WTC11 (cell line): ENCODE results near the gene TTC39C.

ENCODE experiments used
- CREB1 ChIP-seq: sonication (generic); formaldehyde crosslinking; IDR thresholded peaks from 2 replicates; pipeline ENCODE4 v1.8.0; 2023; ENCODE audit warnings: mild to moderate bottlenecking, missing genetic modification reagents
- FOXP1 ChIP-seq: sonication (generic); formaldehyde crosslinking; IDR thresholded peaks from 2 replicates; pipeline ENCODE4 v1.8.0; 2022; ENCODE audit warnings: missing genetic modification reagents, mild to moderate bottlenecking, moderate library complexity, borderline replicate concordance
- NFE2L1 ChIP-seq: sonication (generic); formaldehyde crosslinking; IDR thresholded peaks from 2 replicates; pipeline ENCODE4 v1.8.1; 2023; ENCODE audit warnings: missing genetic modification reagents
- ZNF138 ChIP-seq: sonication (generic); formaldehyde crosslinking; conservative IDR thresholded peaks from 2 replicates; pipeline ENCODE4 v1.8.1; 2022; ENCODE audit warnings: mild to moderate bottlenecking, moderate library complexity, missing genetic modification reagents
- ZNF396 ChIP-seq: fragments of 250-450 bp; sonication (Bioruptor Pico); IDR thresholded peaks from 2 replicates; pipeline ENCODE4 v1.8.0; 2021; ENCODE audit warnings: mild to moderate bottlenecking, moderate library complexity, borderline replicate concordance
- TF ChIP-seq, protein P1 (sequence below): sonication (generic); formaldehyde crosslinking; IDR thresholded peaks from 2 replicates; pipeline ENCODE4 v1.8.0; 2022; ENCODE audit warnings: mild to moderate bottlenecking, missing genetic modification reagents
- TF ChIP-seq, protein P2 (sequence below): sonication (generic); formaldehyde crosslinking; IDR thresholded peaks from 2 replicates; pipeline ENCODE4 v1.8.1; 2023; ENCODE audit warnings: mild to moderate bottlenecking, missing genetic modification reagents, moderate library complexity
- TF ChIP-seq, protein P3 (sequence below): fragments of 200-600 bp; IDR thresholded peaks from 2 replicates; pipeline ENCODE4 v1.8.0; 2022; ENCODE audit warnings: antibody characterized with exemption

DNA sequence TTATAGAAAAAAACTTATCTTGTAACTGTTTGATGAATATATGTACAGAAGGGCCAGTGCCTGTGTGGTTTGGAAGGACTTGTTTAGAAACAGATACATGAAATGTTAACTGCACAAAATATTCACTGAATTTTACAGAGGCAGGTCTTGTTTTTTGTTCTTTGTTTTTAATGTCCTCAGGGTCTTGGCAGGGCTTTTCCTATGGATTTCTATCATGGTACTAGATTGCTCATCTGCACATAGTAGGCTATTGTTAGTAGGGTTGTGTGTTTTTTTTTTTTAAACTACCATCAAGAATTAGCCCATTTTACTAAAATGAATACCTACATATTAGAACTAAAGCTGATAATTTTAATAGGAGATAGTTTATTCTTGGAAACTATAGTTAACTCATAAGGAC is 127.8 kb downstream of the TTC39C start:
- TF ChIP-seq, protein P1, sequence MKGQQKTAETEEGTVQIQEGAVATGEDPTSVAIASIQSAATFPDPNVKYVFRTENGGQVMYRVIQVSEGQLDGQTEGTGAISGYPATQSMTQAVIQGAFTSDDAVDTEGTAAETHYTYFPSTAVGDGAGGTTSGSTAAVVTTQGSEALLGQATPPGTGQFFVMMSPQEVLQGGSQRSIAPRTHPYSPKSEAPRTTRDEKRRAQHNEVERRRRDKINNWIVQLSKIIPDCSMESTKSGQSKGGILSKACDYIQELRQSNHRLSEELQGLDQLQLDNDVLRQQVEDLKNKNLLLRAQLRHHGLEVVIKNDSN, result no peak
- TF ChIP-seq, protein P2, sequence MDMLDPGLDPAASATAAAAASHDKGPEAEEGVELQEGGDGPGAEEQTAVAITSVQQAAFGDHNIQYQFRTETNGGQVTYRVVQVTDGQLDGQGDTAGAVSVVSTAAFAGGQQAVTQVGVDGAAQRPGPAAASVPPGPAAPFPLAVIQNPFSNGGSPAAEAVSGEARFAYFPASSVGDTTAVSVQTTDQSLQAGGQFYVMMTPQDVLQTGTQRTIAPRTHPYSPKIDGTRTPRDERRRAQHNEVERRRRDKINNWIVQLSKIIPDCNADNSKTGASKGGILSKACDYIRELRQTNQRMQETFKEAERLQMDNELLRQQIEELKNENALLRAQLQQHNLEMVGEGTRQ (CRISPR knock-in tag), result no peak
- TF ChIP-seq ZNF138 (no peak), NFE2L1 (CRISPR knock-in tag) (no peak), ZNF396 (no peak), CREB1 (CRISPR knock-in tag) (no peak), FOXP1 (no peak)
- TF ChIP-seq, protein P3, sequence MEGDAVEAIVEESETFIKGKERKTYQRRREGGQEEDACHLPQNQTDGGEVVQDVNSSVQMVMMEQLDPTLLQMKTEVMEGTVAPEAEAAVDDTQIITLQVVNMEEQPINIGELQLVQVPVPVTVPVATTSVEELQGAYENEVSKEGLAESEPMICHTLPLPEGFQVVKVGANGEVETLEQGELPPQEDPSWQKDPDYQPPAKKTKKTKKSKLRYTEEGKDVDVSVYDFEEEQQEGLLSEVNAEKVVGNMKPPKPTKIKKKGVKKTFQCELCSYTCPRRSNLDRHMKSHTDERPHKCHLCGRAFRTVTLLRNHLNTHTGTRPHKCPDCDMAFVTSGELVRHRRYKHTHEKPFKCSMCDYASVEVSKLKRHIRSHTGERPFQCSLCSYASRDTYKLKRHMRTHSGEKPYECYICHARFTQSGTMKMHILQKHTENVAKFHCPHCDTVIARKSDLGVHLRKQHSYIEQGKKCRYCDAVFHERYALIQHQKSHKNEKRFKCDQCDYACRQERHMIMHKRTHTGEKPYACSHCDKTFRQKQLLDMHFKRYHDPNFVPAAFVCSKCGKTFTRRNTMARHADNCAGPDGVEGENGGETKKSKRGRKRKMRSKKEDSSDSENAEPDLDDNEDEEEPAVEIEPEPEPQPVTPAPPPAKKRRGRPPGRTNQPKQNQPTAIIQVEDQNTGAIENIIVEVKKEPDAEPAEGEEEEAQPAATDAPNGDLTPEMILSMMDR, result no peak
